GM19452 (cell line): ENCODE measurements around the gene KRTAP4-3.
"Not testable (repeated sequence)": the region's sequence is repeated elsewhere in the genome, so short reads cannot be mapped to it uniquely, and the experiment has no call there.

Experiments
- ATAC-seq: cut with Tn5 transposase; IDR thresholded peaks from one replicate; pipeline ENCODE4 v1.9.1; 2021; ENCODE audit not compliant: unreplicated experiment

Gene KRTAP4-3

GRCh38 chr17:41119696-41120690 lies 48.0 kb downstream of the KRTAP4-3 start:
- ATAC-seq = not testable (repeated sequence)

GRCh38 chr17:41118721-41119120 lies 49.3 kb downstream of the KRTAP4-3 start:
- no peak for ATAC-seq

- not testable (repeated sequence) for ATAC-seq
Measured at GRCh38 chr17:41117846-41118386, 50.1 kb downstream of the KRTAP4-3 start, which contains the start of gene KRTAP4-11. Gene KRTAP4-11 (minus strand): TSS chr17:41118373. CDS start chr17:41118315, 58 bp downstream.
